Measurements from ENCODE around the gene RAB3C. TPM values are rescaled to one million over a fixed set of nuclear protein-coding genes. Genes with fewer than 3 reads are reported as not detected.
"Not testable (repeated sequence)": the region's sequence is repeated elsewhere in the genome, so short reads cannot be mapped to it uniquely, and the experiment has no call there.

Gene RAB3C
- total RNA-seq, 1 experiment from 2014 or later, result not detected

- H3K4me1 ChIP-seq (ENCODE audit: control insufficient read depth, insufficient read depth, low read length), result no peaks in the 10 kb centered on the region
- in situ Hi-C loops (cut with HindIII; ENCODE audit: low pct_unique_long_range_greater_than_20kb, low sequenced_read_pairs) (no loop called here), intact Hi-C loops (cut with micrococcal nuclease; ENCODE audit: unreplicated experiment) (no loop called here)
- TF ChIP-seq SIN3A (IDR thresholded peaks at IDR 0.05; ENCODE audit: borderline replicate concordance, insufficient read depth, low read depth, low read length) (no peak), CTCF (IDR thresholded peaks at IDR 0.05) (no peak; the same call in 1 of the 2 replicates), TCF7L2 (IDR thresholded peaks at IDR 0.05; ENCODE audit: low read depth, low read length) (no peak), REST (IDR thresholded peaks at IDR 0.05; ENCODE audit: insufficient read depth in 1 of 2, low read depth in 2 of 2, low read length in 1 of 2) (no peak), POLR2AphosphoS5 (IDR thresholded peaks at IDR 0.05; ENCODE audit: low read depth, low read length) (no peak)
- no peak for DNase-seq (ENCODE audit: low read depth, low spot score)
- no peak overlapping the region for H3K27ac ChIP-seq (ENCODE audit: low read length)
- no peaks in the 10 kb centered on the region for H3K27me3 ChIP-seq (ENCODE audit: control insufficient read depth, insufficient read depth, low read length)
- no peaks in the 10 kb centered on the region for H3K9me3 ChIP-seq (ENCODE audit: control insufficient read depth, insufficient read depth, low read depth, low read length)
- no TSS peak for BruUV-seq (replicated peaks)
- H3K4me3 ChIP-seq (ENCODE audit: low read depth in 2 of 2, low read length in 2 of 2), result no peak overlapping the region
- CTCF ChIA-PET, result no interaction called here
- POLR2A ChIA-PET, result no interaction called here
- H3K36me3 ChIP-seq (ENCODE audit: control insufficient read depth, insufficient read depth, low read length), result no peaks in the 10 kb centered on the region
- ATAC-seq, result no peak
These were observed 34.8 kb upstream of the RAB3C start for GRCh38 chr5:58548068-58548467.

GRCh38 chr5:58551492-58551891, 31.4 kb upstream of the RAB3C start:
- Histone ChIP-seq H3K27ac (ENCODE audit: low read length) (no peak overlapping the region), H3K4me3 (ENCODE audit: low read depth in 2 of 2, low read length in 2 of 2) (no peak overlapping the region), H3K36me3 (ENCODE audit: control insufficient read depth, insufficient read depth, low read length) (no peaks in the 10 kb centered on the region), H3K27me3 (ENCODE audit: control insufficient read depth, insufficient read depth, low read length) (no peaks in the 10 kb centered on the region), H3K4me1 (ENCODE audit: control insufficient read depth, insufficient read depth, low read length) (no peaks in the 10 kb centered on the region), H3K9me3 (ENCODE audit: control insufficient read depth, insufficient read depth, low read depth, low read length) (no peaks in the 10 kb centered on the region)
- in situ Hi-C loops (cut with HindIII; ENCODE audit: low pct_unique_long_range_greater_than_20kb, low sequenced_read_pairs) (no loop called here), intact Hi-C loops (cut with micrococcal nuclease; ENCODE audit: unreplicated experiment) (no loop called here)
- TF ChIP-seq TCF7L2 (IDR thresholded peaks at IDR 0.05; ENCODE audit: low read depth, low read length) (no peak), SIN3A (IDR thresholded peaks at IDR 0.05; ENCODE audit: borderline replicate concordance, insufficient read depth, low read depth, low read length) (no peak)
- ChIA-PET POLR2A (no interaction called here), CTCF (no interaction called here)
- BruUV-seq (replicated peaks), result no TSS peak
- no peak for DNase-seq (ENCODE audit: low read depth, low spot score)
- no peak for ATAC-seq

DNA sequence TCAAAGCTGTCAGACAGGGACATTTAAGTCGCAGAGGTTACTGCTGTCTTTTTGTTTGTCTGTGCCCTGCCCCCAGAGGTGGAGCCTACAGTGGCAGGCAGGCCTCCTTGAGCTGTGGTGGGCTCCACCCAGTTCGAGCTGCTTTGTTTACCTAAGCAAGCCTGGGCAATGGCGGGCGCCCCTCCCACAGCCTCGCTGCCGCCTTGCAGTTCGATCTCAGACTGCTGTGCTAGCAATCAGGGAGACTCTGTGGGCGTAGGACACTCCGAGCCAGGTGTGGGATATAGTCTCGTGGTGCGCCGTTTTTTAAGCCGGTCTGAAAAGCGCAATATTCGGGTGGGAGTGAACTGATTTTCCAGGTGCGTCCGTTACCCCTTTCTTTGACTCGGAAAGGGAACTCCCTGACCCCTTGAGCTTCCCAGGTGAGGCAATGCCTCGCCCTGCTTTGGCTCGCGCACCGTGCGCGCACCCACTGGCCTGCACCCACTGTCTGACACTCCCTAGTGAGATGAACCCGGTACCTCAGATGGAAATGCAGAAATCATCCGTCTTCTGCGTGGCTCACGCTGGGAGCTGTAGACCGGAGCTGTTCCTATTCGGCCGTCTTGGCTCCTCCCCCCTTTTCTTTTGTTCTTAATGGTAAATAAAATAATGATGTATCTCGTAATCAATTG, 25.1 kb upstream of the RAB3C start:
- BruUV-seq (replicated peaks); H3K9me3 ChIP-seq (ENCODE audit: control insufficient read depth, insufficient read depth, low read depth, low read length); CTCF ChIA-PET; intact Hi-C loops (cut with micrococcal nuclease; ENCODE audit: unreplicated experiment); in situ Hi-C loops (cut with HindIII; ENCODE audit: low pct_unique_long_range_greater_than_20kb, low sequenced_read_pairs); H3K27ac ChIP-seq (ENCODE audit: low read length); DNase-seq (ENCODE audit: low read depth, low spot score); ATAC-seq; POLR2A ChIA-PET; H3K4me1 ChIP-seq (ENCODE audit: control insufficient read depth, insufficient read depth, low read length); H3K36me3 ChIP-seq (ENCODE audit: control insufficient read depth, insufficient read depth, low read length); H3K27me3 ChIP-seq (ENCODE audit: control insufficient read depth, insufficient read depth, low read length): not testable (repeated sequence)
- 0 out of 4 replicates have a peak overlapping the region, but pooled peaks of 1 of the 2 experiments have one; percentile 2 for H3K4me3 ChIP-seq (ENCODE audit: low read depth in 2 of 2, low read length in 2 of 2)

GRCh38 chr5:58563016-58563700, 19.7 kb upstream of the RAB3C start:
- H3K27ac ChIP-seq (ENCODE audit: low read length); CTCF ChIA-PET; ATAC-seq; H3K36me3 ChIP-seq (ENCODE audit: control insufficient read depth, insufficient read depth, low read length); DNase-seq (ENCODE audit: low read depth, low spot score); H3K27me3 ChIP-seq (ENCODE audit: control insufficient read depth, insufficient read depth, low read length); H3K9me3 ChIP-seq (ENCODE audit: control insufficient read depth, insufficient read depth, low read depth, low read length); H3K4me1 ChIP-seq (ENCODE audit: control insufficient read depth, insufficient read depth, low read length); BruUV-seq (replicated peaks); intact Hi-C loops (cut with micrococcal nuclease; ENCODE audit: unreplicated experiment); in situ Hi-C loops (cut with HindIII; ENCODE audit: low pct_unique_long_range_greater_than_20kb, low sequenced_read_pairs); H3K4me3 ChIP-seq (ENCODE audit: low read depth in 2 of 2, low read length in 2 of 2); POLR2A ChIA-PET: not testable (repeated sequence)

DNA sequence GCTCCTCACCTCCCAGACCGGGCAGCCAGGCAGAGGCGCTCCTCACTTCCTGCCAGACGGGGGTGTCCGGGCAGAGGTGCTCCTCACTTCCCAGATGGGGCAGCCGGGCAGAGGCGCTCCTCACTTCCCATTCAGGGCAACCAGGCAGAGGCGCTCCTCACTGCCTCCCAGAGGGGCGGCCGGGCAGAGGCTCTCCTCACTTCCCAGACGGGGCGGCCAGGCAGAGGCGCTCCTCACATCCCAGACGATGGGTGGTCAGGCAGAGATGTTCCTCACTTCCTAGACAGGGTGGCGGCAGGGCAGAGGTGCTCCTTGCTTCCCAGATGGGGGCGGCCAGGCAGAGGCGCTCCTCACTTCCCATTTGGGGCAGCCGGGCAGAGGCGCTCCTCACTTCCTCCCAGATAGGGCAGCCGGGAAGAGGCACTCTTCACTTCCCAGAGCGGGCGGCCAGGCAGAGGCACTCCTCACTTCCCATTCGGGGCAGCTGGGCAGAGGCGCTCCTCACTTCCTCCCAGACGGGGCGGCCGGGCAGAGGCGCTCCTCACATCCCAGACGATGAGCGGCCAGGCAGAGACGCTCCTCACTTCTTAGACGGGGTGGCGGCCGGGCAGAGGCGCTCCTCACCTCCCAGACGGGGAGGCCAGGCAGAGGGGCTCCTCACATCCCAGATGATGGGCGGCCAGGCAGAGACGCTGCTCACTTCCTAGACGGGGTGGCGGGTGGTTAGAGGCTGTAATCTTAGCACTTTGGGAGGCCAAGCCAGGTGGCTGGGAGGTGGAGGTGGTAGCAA, 18.6 kb upstream of the RAB3C start:
- POLR2A ChIA-PET; CTCF ChIA-PET; in situ Hi-C loops (cut with HindIII; ENCODE audit: low pct_unique_long_range_greater_than_20kb, low sequenced_read_pairs); H3K27me3 ChIP-seq (ENCODE audit: control insufficient read depth, insufficient read depth, low read length); H3K36me3 ChIP-seq (ENCODE audit: control insufficient read depth, insufficient read depth, low read length); H3K4me3 ChIP-seq (ENCODE audit: low read depth in 2 of 2, low read length in 2 of 2); intact Hi-C loops (cut with micrococcal nuclease; ENCODE audit: unreplicated experiment); BruUV-seq (replicated peaks); DNase-seq (ENCODE audit: low read depth, low spot score); H3K27ac ChIP-seq (ENCODE audit: low read length); H3K9me3 ChIP-seq (ENCODE audit: control insufficient read depth, insufficient read depth, low read depth, low read length); H3K4me1 ChIP-seq (ENCODE audit: control insufficient read depth, insufficient read depth, low read length); ATAC-seq: not testable (repeated sequence)

Data from Panc1 (cell line).